ENCODE data around the gene SPATS2. TPM values are rescaled to one million over a fixed set of nuclear protein-coding genes. Genes with fewer than 3 reads are reported as not detected.

Gene SPATS2
- total and polyA plus RNA-seq, 2 donors (not counting 3 experiments of a cell fraction or from before 2014, with no cell fraction given) = 55.8 to 66.5 TPM

- TF ChIP-seq MYC (IDR thresholded peaks at IDR 0.05; ENCODE audit: low read depth, low read length) (no peak), JUN (IDR thresholded peaks at IDR 0.05; ENCODE audit: borderline replicate concordance, insufficient read depth, insufficient read length, low read depth) (no peak), CTCF (IDR thresholded peaks at IDR 0.05; ENCODE audit: extremely low read depth in 1 of 2, insufficient read depth in 1 of 2, low read depth in 1 of 2, low read length in 2 of 2) (no peak), FOS (IDR thresholded peaks at IDR 0.05; ENCODE audit: borderline replicate concordance, insufficient read depth, low read length) (no peak), MAX (IDR thresholded peaks at IDR 0.05; ENCODE audit: insufficient read depth, insufficient read length) (no peak), EZH2 (IDR thresholded peaks at IDR 0.05; ENCODE audit: borderline replicate concordance, low read depth, low read length, severe bottlenecking) (no peak), GATA2 (IDR thresholded peaks at IDR 0.05; ENCODE audit: insufficient read depth, insufficient read length, low read depth, low read length) (no peak), POLR2A (IDR thresholded peaks at IDR 0.05; ENCODE audit: low read depth, low read length) (no peak), POLR2AphosphoS5 (IDR thresholded peaks at IDR 0.05; ENCODE audit: insufficient read depth, low read depth, low read length) (no peak)
- DNase-seq (ENCODE audit: low read depth, low spot score) (no peak), FAIRE-seq (no peak)
- Histone ChIP-seq H3K27ac (ENCODE audit: insufficient read depth, low read depth, low read length) (no peak overlapping the region), H3K79me2 (ENCODE audit: control insufficient read depth, insufficient read depth, low read length) (no peaks in the 10 kb centered on the region), H4K20me1 (replicated peaks; ENCODE audit: control insufficient read depth, extremely low read depth, insufficient read depth, low read length) (no peaks in the 10 kb centered on the region), H3K27me3 (ENCODE audit: control insufficient read depth in 2 of 2, insufficient read depth in 2 of 2, low read length in 2 of 2) (peaks cover 0 to 3% of the 10 kb centered on the region in 2 experiments), H3K4me1 (ENCODE audit: control insufficient read depth, extremely low read depth, insufficient read depth, low read length) (no peaks in the 10 kb centered on the region), H3K4me3 (replicated peaks in 1 of 3; ENCODE audit: insufficient read depth in 1 of 3, low read depth in 1 of 3, low read length in 3 of 3) (no peak overlapping the region), H3K9me1 (replicated peaks; ENCODE audit: control insufficient read depth, extremely low read depth, insufficient read depth, low read length) (no peaks in the 10 kb centered on the region), H3K9me3 (replicated peaks; ENCODE audit: control insufficient read depth, insufficient read depth, low read length) (no peaks in the 10 kb centered on the region), H2AFZ (ENCODE audit: low read depth, low read length) (no peak overlapping the region), H3K9ac (replicated peaks; ENCODE audit: extremely low read depth, insufficient read depth, low read length) (no peak overlapping the region), H3K36me3 (ENCODE audit: control insufficient read depth in 2 of 2, extremely low read depth in 1 of 2, insufficient read depth in 2 of 2, low read length in 2 of 2) (peaks cover 0 to 6% of the 10 kb centered on the region in 2 experiments), H3K4me2 (ENCODE audit: insufficient read depth, low read length) (no peak overlapping the region)
- dilution Hi-C loops (cut with MboI; ENCODE audit: extremely low pct_ligation_motif_present, low sequenced_read_pairs) (no loop called here), intact Hi-C loops (cut with micrococcal nuclease) (no loop called here)
- no TSS peak for BruUV-seq (replicated peaks)
- CTCF ChIA-PET = interaction anchor here (0.9 to 7.0 kb wide), 4 partner anchors 126 to 184 kb away, joined by 3 to 43 read pairs (median 5); no protein-coding TSS in a partner anchor
- POLR2A ChIA-PET = no interaction called here
Measured at GRCh38 chr12:49531745-49532144, 164.5 kb downstream of the SPATS2 start.

All from endothelial cell of umbilical vein (primary cell).